DMS153 treated with DMSO at 0.1 percent for 48 hours (cell line): ENCODE data around the gene URAD.
"Not testable (repeated sequence)": the region's sequence is repeated elsewhere in the genome, so short reads cannot be mapped to it uniquely, and the experiment has no call there.

Experiments
- DNase-seq: peaks from one replicate; lab custom pipeline; 2025; ENCODE audit not compliant: unreplicated experiment; lab: John Stamatoyannopoulos, UW

Gene URAD

GRCh38 chr13:27971776-27972477 lies 16.6 kb downstream of the URAD start:
- DNase-seq = no peak

- no peak for DNase-seq
These were observed 17.3 kb downstream of the URAD start for GRCh38 chr13:27971236-27971645.

GRCh38 chr13:27970382-27971235 lies 17.9 kb downstream of the URAD start:
- no peak for DNase-seq

- no peak for DNase-seq
These were observed 18.6 kb downstream of the URAD start for GRCh38 chr13:27969866-27970229.

- no peak for DNase-seq
These were observed 19.2 kb downstream of the URAD start, which contains the start of gene CDX2 for GRCh38 chr13:27969082-27969865. CDX2 (minus strand) TSS chr13:27969315; CDS start chr13:27969006, 309 bp downstream.

GRCh38 chr13:27968316-27969081 lies 20.0 kb downstream of the URAD start:
- no peak for DNase-seq

- no peak for DNase-seq
These were observed 20.7 kb downstream of the URAD start for GRCh38 chr13:27967736-27968315.

GRCh38 chr13:27967203-27967735 lies 21.2 kb downstream of the URAD start:
- no peak for DNase-seq

GRCh38 chr13:27966641-27967202 lies 21.8 kb downstream of the URAD start:
- no peak for DNase-seq

- no peak for DNase-seq
These were observed 22.5 kb downstream of the URAD start for GRCh38 chr13:27965740-27966640.

GRCh38 chr13:27965343-27965739 lies 23.2 kb downstream of the URAD start:
- DNase-seq = no peak

- no peak for DNase-seq
These were observed 23.7 kb downstream of the URAD start for GRCh38 chr13:27964741-27965323.

GRCh38 chr13:27964206-27964605 lies 24.3 kb downstream of the URAD start:
- DNase-seq = not testable (repeated sequence)

GRCh38 chr13:27963491-27963890 lies 25.0 kb downstream of the URAD start:
- no peak for DNase-seq

- no peak for DNase-seq
These were observed 25.5 kb downstream of the URAD start for GRCh38 chr13:27962982-27963381.

- no peak for DNase-seq
These were observed 26.2 kb downstream of the URAD start for GRCh38 chr13:27962128-27962841.

GRCh38 chr13:27961227-27962085 lies 27.0 kb downstream of the URAD start:
- no peak for DNase-seq
